GM23338 (cell line): ENCODE data around the gene ABCC1. TPM values are rescaled to one million over a fixed set of nuclear protein-coding genes. Genes with fewer than 3 reads are reported as not detected.

Experiments
- CREB1 ChIP-seq: fragments of 250-450 bp; sonication (Bioruptor Pico); IDR thresholded peaks from 2 replicates; pipeline ENCODE4 v1.5.0; 2020; ENCODE audit warnings: low read depth, mild to moderate bottlenecking, moderate library complexity
- ETS1 ChIP-seq: IDR thresholded peaks from 2 replicates; pipeline ENCODE4 v1.6.1; 2016; ENCODE audit warnings: antibody characterized with exemption
- JUNB ChIP-seq: IDR thresholded peaks from one replicate; pipeline ENCODE4 v1.6.1; 2016; ENCODE audit warnings: antibody characterized with exemption; ENCODE audit not compliant: unreplicated experiment
- NANOG ChIP-seq: IDR thresholded peaks from 2 replicates; pipeline ENCODE4 v1.6.1; 2016; ENCODE audit warnings: antibody characterized with exemption, borderline replicate concordance
- POLR2AphosphoS5 ChIP-seq: IDR thresholded peaks from 2 replicates; pipeline ENCODE4 v1.6.1; 2016; ENCODE audit warnings: antibody characterized with exemption, low read depth
- STAT1 ChIP-seq: IDR thresholded peaks from one replicate; pipeline ENCODE4 v1.6.1; 2016; ENCODE audit warnings: antibody characterized with exemption; ENCODE audit not compliant: unreplicated experiment
- polyA plus RNA-seq: library from polyadenylated mRNA; unstranded; fragments of >200 nt; fragmentation: Nextera tagmentation; extraction: Ambion mirVana; gene quantifications from 2 replicates; pipeline ENCODE4 v1.2.1, GENCODE V29; 2016
- total RNA-seq: library from RNA; depleted of rRNA; stranded (reverse); fragments of >200 nt; shearing (Covaris generic); gene quantifications from 2 replicates; pipeline ENCODE4 v1.2.3, GENCODE V29; 2014
- TF ChIP-seq, protein P1 (sequence below): fragments of 250-450 bp; sonication (Bioruptor Pico); IDR thresholded peaks from 2 replicates; pipeline ENCODE4 v1.5.0; 2020; ENCODE audit warnings: mild to moderate bottlenecking, moderate library complexity

The ABCC1 gene
- total and polyA plus RNA-seq, 2 experiments from 2014 or later, result 11.0 to 46.6 TPM

GRCh38 chr16:15942931-15943690 is 6.3 kb upstream of the ABCC1 start (continued):
- TF ChIP-seq, protein P1, sequence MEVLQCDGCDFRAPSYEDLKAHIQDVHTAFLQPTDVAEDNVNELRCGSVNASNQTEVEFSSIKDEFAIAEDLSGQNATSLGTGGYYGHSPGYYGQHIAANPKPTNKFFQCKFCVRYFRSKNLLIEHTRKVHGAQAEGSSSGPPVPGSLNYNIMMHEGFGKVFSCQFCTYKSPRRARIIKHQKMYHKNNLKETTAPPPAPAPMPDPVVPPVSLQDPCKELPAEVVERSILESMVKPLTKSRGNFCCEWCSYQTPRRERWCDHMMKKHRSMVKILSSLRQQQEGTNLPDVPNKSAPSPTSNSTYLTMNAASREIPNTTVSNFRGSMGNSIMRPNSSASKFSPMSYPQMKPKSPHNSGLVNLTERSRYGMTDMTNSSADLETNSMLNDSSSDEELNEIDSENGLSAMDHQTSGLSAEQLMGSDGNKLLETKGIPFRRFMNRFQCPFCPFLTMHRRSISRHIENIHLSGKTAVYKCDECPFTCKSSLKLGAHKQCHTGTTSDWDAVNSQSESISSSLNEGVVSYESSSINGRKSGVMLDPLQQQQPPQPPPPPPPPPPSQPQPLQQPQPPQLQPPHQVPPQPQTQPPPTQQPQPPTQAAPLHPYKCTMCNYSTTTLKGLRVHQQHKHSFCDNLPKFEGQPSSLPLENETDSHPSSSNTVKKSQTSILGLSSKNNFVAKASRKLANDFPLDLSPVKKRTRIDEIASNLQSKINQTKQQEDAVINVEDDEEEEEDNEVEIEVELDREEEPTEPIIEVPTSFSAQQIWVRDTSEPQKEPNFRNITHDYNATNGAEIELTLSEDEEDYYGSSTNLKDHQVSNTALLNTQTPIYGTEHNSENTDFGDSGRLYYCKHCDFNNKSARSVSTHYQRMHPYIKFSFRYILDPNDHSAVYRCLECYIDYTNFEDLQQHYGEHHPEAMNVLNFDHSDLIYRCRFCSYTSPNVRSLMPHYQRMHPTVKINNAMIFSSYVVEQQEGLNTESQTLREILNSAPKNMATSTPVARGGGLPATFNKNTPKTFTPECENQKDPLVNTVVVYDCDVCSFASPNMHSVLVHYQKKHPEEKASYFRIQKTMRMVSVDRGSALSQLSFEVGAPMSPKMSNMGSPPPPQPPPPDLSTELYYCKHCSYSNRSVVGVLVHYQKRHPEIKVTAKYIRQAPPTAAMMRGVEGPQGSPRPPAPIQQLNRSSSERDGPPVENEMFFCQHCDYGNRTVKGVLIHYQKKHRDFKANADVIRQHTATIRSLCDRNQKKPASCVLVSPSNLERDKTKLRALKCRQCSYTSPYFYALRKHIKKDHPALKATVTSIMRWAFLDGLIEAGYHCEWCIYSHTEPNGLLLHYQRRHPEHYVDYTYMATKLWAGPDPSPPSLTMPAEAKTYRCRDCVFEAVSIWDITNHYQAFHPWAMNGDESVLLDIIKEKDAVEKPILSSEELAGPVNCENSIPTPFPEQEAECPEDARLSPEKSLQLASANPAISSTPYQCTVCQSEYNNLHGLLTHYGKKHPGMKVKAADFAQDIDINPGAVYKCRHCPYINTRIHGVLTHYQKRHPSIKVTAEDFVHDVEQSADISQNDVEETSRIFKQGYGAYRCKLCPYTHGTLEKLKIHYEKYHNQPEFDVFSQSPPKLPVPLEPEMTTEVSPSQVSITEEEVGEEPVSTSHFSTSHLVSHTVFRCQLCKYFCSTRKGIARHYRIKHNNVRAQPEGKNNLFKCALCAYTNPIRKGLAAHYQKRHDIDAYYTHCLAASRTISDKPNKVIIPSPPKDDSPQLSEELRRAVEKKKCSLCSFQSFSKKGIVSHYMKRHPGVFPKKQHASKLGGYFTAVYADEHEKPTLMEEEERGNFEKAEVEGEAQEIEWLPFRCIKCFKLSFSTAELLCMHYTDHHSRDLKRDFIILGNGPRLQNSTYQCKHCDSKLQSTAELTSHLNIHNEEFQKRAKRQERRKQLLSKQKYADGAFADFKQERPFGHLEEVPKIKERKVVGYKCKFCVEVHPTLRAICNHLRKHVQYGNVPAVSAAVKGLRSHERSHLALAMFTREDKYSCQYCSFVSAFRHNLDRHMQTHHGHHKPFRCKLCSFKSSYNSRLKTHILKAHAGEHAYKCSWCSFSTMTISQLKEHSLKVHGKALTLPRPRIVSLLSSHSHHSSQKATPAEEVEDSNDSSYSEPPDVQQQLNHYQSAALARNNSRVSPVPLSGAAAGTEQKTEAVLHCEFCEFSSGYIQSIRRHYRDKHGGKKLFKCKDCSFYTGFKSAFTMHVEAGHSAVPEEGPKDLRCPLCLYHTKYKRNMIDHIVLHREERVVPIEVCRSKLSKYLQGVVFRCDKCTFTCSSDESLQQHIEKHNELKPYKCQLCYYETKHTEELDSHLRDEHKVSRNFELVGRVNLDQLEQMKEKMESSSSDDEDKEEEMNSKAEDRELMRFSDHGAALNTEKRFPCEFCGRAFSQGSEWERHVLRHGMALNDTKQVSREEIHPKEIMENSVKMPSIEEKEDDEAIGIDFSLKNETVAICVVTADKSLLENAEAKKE (CRISPR knock-in tag), result no peak
- no peak for TF ChIP-seq JUNB
- no peak for TF ChIP-seq CREB1 (CRISPR knock-in tag)
- TF ChIP-seq ETS1, result no peak
- TF ChIP-seq STAT1, result no peak
- TF ChIP-seq NANOG, result no peak
- no peak for TF ChIP-seq POLR2AphosphoS5
